ENCODE data around the gene REXO4.

REXO4 gene

GRCh38 chr9:133417541-133418461, at the start of gene REXO4 (continued):
- peak; percentile 74 for TF ChIP-seq ZNF701 (tag by site-specific recombination; IDR thresholded peaks at IDR 0.05)
- no peak for TF ChIP-seq OSR2 (tag by site-specific recombination; IDR thresholded peaks at IDR 0.05)
- TF ChIP-seq ZNF366 (tag by site-specific recombination; conservative IDR thresholded peaks at IDR 0.05): no peak
- TF ChIP-seq YY2 (tag by site-specific recombination; IDR thresholded peaks at IDR 0.05): peak; percentile 94
- TF ChIP-seq ZNF76 (tag by site-specific recombination; IDR thresholded peaks at IDR 0.05; ENCODE audit: borderline replicate concordance, low read depth): peak; percentile 91
- TF ChIP-seq PRDM4 (tag by site-specific recombination; IDR thresholded peaks at IDR 0.05): peak; percentile 69
- TF ChIP-seq ZXDB (tag by site-specific recombination; IDR thresholded peaks at IDR 0.05): peak; percentile 99
- no peak for TF ChIP-seq ZNF37A (tag by site-specific recombination; IDR thresholded peaks at IDR 0.05)
- TF ChIP-seq MYNN (tag by site-specific recombination; IDR thresholded peaks at IDR 0.05; ENCODE audit: borderline replicate concordance): 0 out of 2 replicates have a peak, but pooled peaks have one; percentile 57
- TF ChIP-seq ZBTB48 (tag by site-specific recombination; IDR thresholded peaks at IDR 0.05): peak; percentile 97
- TF ChIP-seq ZFP37 (tag by site-specific recombination; IDR thresholded peaks at IDR 0.05): peak; percentile 100
- TF ChIP-seq TSHZ1 (tag by site-specific recombination; IDR thresholded peaks at IDR 0.05; ENCODE audit: borderline replicate concordance): peak; percentile 82
- TF ChIP-seq SCRT1 (tag by site-specific recombination; IDR thresholded peaks at IDR 0.05; ENCODE audit: borderline replicate concordance): peak; percentile 51; the same call in 1 of the 2 replicates
- no peak for TF ChIP-seq ZNF571 (tag by site-specific recombination; IDR thresholded peaks at IDR 0.05)
- TF ChIP-seq ZNF398 (tag by site-specific recombination; IDR thresholded peaks at IDR 0.05): no peak
- no peak for TF ChIP-seq ZNF132 (tag by site-specific recombination; IDR thresholded peaks at IDR 0.05; ENCODE audit: borderline replicate concordance)
- 0 out of 2 replicates have a peak, but pooled peaks have one; percentile 61 for TF ChIP-seq ZNF837 (tag by site-specific recombination; IDR thresholded peaks at IDR 0.05)
- peak; percentile 88 for TF ChIP-seq ZNF843 (tag by site-specific recombination; IDR thresholded peaks at IDR 0.05)
- peak; percentile 98 for TF ChIP-seq KLF17 (tag by site-specific recombination; IDR thresholded peaks at IDR 0.05)
- peak; percentile 93 for TF ChIP-seq ZFP69B (tag by site-specific recombination; IDR thresholded peaks at IDR 0.05)
- TF ChIP-seq ZNF416 (tag by site-specific recombination; IDR thresholded peaks at IDR 0.05): no peak
- TF ChIP-seq ZNF114 (tag by site-specific recombination; IDR thresholded peaks at IDR 0.05): no peak
- TF ChIP-seq KLF1 (tag by site-specific recombination; IDR thresholded peaks at IDR 0.05): peak; percentile 87
- peak; percentile 83; the same call in 1 of the 2 replicates for TF ChIP-seq ZNF610 (tag by site-specific recombination; IDR thresholded peaks at IDR 0.05; ENCODE audit: borderline replicate concordance)
- no peak for TF ChIP-seq ZNF175 (tag by site-specific recombination; IDR thresholded peaks at IDR 0.05)
- peak; percentile 63; the same call in 1 of the 2 replicates for TF ChIP-seq ZBTB6 (tag by site-specific recombination; IDR thresholded peaks at IDR 0.05)
- no peak for TF ChIP-seq ZNF529 (tag by site-specific recombination; IDR thresholded peaks at IDR 0.05; ENCODE audit: insufficient replicate concordance)
- TF ChIP-seq ZNF221 (tag by site-specific recombination; IDR thresholded peaks at IDR 0.05; ENCODE audit: borderline replicate concordance): 0 out of 2 replicates have a peak, but pooled peaks have one; percentile 16
- no peak for TF ChIP-seq ZNF514 (tag by site-specific recombination; IDR thresholded peaks at IDR 0.05)
- TF ChIP-seq ZNF629 (tag by site-specific recombination; IDR thresholded peaks at IDR 0.05): peak; percentile 91

All from HEK293 (cell line).